Measurements from ENCODE around the gene BFSP1.

Gene BFSP1

GRCh38 chr20:17465236-17465635 lies 65.9 kb downstream of the BFSP1 start:
- DNase-seq (ENCODE audit: low read depth, low spot score): no peak

- DNase-seq (ENCODE audit: low read depth, low spot score): no peak
Measured at GRCh38 chr20:17463711-17464110, 67.5 kb downstream of the BFSP1 start.

GRCh38 chr20:17461941-17462340 lies 69.2 kb downstream of the BFSP1 start:
- DNase-seq (ENCODE audit: low read depth, low spot score): no peak

GRCh38 chr20:17460119-17460518 lies 71.1 kb downstream of the BFSP1 start:
- DNase-seq (ENCODE audit: low read depth, low spot score): no peak

- no peak for DNase-seq (ENCODE audit: low read depth, low spot score)
Measured at GRCh38 chr20:17457588-17458190, 73.5 kb downstream of the BFSP1 start.

- DNase-seq (ENCODE audit: low read depth, low spot score): no peak
Measured at GRCh38 chr20:17457079-17457478, 74.1 kb downstream of the BFSP1 start.

DNA sequence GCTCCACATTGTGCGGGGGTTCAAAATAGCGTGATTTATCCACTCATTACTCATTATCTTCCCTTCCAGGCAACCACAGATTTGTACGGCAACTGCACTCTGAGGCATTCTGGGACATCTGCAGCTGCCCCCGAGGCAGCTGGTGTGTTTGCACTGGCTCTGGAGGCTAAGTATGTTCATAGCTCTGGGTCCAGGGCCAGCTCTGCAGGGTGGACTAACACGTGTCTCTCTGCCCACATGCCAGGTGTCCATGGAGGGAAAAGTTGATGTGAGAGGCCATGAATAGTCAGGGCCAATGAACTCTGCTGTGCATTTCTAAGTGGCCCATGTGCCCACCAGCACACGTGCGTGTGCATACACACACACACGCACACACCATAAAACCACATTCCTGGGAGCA lies 74.9 kb downstream of the BFSP1 start:
- no peak for DNase-seq (ENCODE audit: low read depth, low spot score)

DNA sequence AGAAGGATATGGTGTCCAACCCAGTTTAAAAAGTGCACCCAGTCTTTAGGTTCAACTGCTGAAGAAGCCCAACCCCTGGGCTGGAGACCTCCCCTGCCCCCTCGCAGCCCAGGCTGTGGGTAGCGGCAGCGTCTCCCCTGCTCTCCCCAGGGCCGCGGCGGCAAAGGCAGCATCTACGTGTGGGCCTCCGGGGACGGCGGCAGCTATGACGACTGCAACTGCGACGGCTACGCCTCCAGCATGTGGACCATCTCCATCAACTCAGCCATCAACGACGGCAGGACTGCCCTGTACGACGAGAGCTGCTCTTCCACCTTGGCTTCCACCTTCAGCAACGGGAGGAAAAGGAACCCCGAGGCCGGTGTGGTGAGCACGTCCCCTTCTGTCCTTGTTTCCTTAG lies 77.6 kb downstream of the BFSP1 start:
- DNase-seq (ENCODE audit: low read depth, low spot score): no peak

GRCh38 chr20:17452441-17452840 lies 78.7 kb downstream of the BFSP1 start:
- DNase-seq (ENCODE audit: low read depth, low spot score): no peak

DNA sequence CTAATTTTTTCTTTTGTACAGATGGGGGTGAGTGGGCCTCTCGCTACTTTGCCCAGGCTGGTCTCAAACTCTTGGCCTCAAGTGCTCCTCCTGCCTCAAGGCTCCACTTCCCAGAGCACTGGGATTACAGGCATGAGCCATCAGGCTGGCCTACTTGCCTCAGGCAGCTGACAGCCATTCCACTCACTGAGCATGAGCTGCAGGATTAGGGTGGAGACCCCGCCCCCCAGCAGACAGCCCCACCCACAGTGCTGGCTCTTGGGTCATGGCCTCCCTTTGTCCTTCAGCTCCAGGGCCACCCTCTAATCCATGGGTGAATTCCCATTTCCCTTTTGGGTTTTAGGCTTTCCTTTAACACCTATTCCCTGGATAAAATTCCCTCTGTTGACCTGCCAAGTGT lies 82.1 kb downstream of the BFSP1 start:
- DNase-seq (ENCODE audit: low read depth, low spot score): no peak

- DNase-seq (ENCODE audit: low read depth, low spot score): no peak
Measured at GRCh38 chr20:17448071-17448470, 83.1 kb downstream of the BFSP1 start.

- no peak for DNase-seq (ENCODE audit: low read depth, low spot score)
Measured at GRCh38 chr20:17446171-17446570, 85.0 kb downstream of the BFSP1 start.

- DNase-seq (ENCODE audit: low read depth, low spot score): no peak
Measured at GRCh38 chr20:17445543-17445942, 85.6 kb downstream of the BFSP1 start.

GRCh38 chr20:17444091-17444490 lies 87.1 kb downstream of the BFSP1 start:
- no peak for DNase-seq (ENCODE audit: low read depth, low spot score)
